EL (cell line): Measurements from ENCODE around the gene NAV2.

Source experiments
- DNase-seq: peaks from one replicate; pipeline ENCODE4 v3.0.0-alpha.2; 2016

Gene NAV2

DNA sequence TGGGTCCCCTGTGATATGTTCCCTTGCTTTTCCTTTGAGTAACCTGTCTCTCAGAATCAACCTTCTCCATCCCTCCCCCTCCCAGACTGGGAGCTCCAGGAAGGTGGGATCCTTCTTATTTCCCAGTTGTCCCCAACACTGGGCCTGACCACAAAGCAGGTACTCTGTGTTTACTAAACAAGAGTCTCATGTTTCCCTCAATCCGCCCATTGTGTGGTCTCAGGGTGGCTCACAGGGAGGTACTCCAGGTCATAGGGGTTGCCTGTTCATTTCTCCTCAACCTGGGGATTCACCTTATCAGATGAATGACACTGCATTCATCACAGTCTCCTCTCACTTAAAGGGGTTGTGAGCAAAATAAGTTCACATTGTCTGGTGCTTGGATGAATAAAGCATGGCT lies 26.4 kb upstream of the NAV2 start:
- DNase-seq, result no peak

DNA sequence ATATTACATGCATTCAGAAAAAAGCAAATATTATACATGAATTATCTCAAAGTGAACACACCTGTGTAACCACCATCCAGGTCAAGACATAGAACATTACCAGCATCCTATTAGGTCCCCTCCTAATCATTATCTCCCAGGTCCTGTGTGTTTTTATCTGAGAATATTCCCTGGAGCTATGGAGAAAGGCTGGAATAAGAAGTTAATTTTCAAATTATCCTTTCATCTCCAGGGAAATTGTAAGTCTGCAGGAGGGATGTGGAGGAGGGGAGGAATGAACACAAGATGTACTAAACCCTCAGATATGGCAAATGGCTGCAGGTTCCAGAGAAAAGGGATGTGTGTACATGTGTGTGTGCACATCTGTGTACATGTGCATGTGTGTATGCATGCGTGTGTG lies 25.2 kb upstream of the NAV2 start:
- DNase-seq, result no peak

DNA sequence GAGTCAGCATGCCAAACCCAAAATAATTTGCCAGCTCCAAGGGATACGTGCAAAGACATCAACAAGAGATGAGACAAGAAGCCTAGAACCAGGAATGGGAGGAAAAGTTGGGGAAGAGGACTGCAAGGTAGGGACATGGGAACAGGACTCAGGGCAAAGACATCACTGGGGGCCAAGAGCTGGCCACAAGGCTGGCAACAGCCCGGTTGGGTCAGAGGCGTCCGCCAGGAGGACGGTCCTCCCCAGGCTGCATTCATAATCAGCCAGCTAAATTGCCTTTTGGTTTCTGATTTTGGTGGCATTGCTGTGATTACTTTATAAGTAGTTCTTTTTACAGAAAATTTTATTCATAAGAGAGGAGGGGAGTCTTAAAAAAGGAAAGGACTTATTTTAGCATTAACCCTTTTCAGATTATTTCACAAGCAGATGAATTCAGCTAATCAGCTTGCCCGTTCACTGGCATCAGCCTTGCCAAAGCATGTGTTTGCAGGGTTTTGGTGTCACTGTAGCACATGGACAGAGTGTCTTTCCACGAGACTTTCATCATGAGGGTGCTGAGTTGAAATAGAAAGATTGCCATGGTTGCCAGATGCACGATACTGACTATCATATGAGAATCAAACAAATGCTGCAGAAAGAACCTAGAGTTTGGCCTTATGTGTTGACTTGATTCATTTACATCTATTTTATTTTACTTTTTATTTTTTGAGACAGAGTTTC lies 23.2 kb upstream of the NAV2 start:
- DNase-seq, result no peak

DNA sequence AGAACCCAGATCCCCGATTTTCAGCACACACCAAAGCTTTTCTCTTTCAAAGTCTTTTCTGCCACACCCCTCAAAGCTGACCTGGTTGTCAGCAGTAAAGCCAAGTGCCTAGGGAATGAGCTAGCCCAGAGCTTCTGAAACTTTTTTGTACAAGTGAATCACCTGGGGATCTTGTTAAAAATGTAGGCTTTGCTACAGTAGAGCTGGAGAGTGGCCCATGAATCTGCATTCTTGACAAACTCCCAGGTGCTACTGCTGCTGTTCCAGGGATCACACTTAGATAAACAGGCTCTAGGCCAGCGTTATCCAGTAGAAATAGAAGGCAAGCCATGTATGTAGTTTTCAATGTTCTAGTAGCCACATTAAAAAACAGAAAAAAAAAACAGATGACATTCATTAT lies 21.8 kb upstream of the NAV2 start:
- no peak for DNase-seq

DNA sequence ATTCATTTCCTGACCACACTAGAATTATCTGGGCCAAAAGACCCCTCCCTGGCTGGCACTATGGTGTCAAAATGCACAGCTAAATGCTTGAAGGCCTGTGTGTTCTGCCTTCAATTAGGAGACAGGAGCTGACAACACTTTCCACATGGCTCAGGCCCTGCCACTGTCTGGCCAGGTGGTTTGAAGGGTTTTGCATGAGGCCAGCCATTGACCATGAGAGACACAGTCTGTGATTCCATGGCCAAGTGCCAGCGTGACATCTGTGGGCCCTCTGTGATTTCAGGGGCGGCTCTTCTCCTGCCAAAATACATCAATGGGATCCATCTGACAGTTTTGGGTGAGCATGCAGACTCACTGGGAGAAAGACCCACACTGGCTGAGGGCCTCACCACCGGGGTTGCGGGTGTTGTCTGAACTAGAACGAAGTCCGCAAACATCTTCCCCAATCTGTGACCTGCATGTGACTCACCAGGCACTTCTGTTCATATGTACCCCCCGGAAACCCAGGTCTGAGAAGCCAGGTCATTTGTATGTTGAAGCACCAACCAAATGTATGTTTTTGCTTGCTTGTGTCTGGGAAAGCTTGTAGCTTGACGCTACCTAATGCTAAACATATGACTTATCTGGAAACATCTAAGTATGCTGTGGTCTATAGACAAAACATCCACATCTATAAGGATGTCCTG lies 20.7 kb upstream of the NAV2 start:
- no peak for DNase-seq

DNA sequence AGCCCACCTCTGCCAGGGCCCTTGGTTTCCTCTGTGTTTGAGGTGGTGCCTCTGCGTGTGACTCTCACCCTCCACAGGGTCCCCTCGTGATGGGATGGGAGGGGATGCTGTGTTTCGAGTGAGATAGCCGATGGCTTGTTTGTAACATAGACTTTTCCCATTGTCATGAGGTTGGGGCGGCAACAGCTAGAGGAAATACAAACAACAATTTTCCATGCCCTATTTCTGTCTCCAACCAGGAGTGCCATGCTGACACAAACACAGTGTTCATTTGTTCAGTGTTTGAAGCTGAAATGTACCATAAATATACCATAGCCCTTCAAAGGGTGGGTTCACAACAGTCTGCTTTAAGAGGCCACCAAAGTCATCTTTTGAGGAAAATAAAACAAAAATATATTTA lies 19.5 kb upstream of the NAV2 start:
- no peak for DNase-seq

DNA sequence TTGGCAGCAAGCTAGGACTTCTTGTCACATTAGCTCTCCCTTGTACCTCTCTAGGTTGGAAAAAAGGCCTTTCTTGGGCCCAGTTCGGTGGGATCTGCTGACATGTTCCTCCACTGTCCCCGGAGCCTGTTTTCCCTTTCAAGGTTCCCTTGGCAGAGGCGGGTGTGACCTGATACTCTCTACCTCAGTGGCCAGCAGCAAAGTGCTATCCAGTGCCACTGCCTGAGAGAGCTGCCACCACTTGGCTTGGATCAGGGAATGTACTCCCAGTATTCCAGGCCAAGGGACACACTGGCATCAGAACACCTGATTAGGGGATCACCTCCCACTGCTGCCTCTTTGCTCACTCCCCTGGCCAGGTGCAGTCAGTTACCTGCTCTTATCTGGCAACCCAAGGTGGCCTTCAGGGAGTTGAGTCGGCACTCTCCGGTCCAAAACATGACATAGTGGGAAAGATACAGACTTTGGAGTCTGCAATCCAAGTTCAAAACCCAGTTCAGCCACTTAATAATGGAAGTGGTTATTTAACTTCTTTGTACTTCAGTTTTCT lies 17.8 kb upstream of the NAV2 start:
- no peak for DNase-seq

DNA sequence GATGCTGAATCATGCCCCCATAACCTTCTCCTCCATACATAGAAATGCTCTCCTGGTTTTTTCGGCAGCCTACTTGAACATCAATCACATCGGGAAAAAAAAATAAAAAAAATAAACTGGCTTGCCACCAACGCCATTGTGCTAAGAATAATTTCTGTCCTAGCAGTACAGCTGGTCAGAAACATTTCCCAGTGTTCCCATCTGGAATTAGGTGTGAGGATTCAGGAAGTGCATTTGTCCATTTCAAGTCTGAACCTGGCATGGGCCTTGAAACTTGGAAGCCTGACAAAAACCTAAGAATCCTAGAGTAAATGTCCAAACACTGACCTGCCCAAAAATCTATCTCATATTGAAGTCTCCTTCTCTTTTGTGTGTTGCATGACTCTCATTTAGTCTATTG lies 16.6 kb upstream of the NAV2 start:
- DNase-seq, result no peak

DNA sequence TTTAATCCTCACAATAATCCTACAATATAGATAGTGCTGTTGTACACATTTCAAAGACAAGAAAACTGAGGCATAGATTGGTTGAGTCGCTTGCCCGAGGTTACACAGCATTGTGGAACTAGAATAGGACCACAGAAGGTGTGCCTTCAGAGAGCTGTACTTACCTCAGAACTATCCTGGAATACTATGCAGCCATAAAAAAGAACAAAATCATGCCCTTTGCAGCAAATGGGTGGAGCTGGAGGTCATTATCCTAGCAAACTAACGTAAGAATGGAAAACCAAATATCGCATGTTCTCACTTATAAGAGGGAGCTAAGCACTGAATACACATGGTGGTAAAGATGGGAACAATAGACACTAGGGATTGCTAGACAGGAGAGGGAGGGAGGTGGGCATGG lies 15.7 kb upstream of the NAV2 start:
- no peak for DNase-seq

DNA sequence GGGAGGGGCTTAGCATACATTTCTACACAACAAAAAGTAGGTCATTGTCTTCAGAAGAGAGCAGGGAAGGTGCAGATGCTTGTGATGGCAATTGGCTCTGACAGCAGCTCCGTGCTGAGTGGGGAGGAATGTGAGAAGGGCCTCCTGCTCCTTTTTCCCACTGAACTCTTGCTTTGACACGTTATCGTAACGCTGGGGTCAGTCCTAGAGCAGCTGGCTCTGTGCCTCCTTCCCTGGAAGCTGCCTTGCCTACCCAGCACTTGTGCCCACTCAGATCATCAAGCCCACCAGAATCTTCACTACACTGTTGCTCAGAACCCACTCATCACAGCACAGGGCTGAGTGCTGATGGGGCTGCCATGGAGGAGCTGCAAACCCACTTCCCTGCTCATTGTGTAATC lies 14.9 kb upstream of the NAV2 start:
- no peak for DNase-seq

DNA sequence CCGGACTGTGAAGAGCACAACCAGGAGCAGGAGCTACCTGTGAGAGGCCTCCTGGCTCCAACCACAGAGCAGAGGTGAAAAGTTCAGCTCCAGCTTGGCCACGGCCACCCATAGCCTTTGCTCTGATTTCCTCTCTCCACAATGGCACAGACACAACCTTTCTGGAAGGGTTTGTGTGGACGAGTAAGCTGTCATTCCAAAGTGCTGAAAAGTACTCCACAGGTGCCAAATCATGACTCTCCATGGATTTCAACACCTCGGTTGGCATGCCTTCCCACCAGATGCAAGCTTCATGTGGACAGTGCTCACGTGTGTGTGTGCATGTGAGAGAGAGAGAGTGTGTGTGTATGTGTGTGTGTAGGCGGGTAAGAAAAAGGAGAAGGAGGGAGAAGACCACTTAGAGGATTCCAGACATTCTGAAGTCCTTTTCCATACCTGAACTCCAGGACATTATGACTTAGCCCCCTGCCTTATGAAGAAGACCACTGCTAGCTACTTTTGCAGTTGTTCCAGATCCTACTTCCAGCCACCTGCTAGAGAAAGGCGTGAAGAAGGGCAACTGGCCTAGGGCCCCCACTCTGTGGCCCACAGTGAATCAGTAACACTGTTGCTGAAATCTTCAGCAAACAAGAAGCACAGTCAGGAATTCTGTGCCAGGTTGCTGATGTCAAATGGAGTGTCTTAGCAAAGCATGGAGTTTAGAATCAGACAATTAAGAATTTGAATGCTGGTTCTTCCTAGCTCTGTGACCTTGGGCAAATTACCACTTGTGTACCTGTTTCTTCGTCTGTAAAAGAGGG lies 13.9 kb upstream of the NAV2 start:
- peak; percentile 31 for DNase-seq

DNA sequence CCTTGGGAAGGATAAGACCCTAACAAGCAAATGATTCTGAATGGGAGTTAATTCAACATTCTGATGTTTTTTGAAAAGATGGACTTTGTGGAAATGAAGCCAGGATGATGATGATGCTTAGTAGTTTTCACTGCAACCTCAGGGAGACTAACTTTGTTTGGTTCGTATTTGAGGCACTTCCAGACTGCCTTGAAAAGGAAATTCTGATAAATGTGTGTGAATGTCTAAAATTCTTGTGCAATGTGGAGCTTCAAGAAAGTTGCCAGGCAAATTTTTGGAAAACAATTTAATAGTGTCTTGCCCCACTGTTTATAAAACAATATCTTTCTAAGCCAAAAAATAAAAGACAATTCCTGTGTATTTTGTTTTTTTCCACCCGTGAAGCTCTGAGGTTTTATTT lies 11.2 kb upstream of the NAV2 start:
- no peak for DNase-seq

DNA sequence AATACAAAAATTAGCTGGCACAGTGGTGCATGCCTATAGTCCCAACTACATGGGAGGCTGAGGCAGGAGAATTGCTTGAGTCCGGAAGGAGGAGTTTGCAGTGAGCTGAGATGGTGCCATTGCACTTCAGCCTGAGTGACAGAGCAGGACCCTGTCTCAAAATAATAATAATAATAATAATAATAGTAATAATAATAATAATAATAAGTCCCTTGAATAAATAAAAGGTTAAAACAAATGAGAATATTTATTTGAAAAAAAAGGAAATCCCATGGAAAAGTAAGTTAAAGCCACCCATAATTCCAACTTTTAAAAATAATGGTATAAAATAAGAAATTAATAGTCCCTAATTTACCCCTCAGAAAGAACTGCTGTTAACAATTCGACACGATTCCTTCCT lies 10.0 kb upstream of the NAV2 start:
- DNase-seq, result no peak

DNA sequence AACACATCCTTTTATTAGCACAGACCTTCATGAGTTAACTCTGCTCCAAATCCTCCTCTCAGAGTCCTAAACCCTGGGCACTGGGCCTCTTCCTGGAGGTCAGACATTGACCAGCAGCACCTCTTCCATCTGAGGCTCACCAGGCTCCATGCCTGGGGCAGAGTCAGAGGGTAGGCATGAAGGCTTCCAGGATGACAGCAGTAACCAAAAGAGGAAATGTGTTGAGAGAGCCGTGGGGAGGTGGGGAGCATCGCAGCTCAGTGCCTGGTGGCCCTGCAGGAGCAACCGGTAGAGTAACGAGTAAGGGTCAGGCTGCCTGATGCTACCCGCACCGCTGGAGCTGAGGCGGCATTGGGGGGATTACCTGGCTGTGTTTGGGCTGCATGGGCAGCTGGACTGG lies 9.4 kb upstream of the NAV2 start:
- peak; percentile 54 for DNase-seq

DNA sequence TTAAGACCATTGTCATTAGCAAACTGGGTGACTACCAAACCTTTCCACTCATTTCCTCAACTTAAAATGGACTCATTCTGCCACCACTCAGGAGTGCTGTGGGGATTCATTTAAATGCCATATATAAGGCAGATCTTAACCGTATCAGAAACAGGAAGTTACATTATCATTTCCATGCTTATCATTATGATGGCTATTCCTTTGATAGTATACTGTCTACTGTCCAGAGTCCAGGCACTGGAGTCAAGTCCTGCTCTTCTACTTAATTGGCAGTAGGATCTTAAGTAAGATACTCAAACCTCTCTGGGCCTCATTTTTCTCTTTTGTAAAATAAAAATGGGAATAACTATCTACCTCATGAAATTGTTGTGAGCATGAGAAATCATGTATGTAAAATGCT lies 8.4 kb upstream of the NAV2 start:
- DNase-seq, result no peak

DNA sequence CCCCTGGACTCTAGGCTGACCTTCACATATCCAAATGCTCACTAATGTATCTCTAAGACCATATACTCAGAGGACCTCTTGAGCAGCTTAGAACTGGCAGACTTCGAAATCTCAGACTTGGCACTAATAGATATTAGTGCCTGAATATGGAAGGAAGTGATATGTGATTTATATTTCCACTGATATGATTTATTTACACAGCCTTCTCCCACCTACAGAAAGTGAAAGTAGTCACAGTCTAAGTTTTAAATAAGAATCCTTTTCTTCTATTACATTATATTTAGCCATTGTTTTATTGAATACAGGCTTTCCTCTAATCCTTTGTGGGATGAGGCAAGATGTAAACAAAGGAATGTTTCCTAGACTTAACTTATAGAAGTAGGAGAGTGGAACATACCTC lies 6.7 kb upstream of the NAV2 start:
- no peak for DNase-seq

DNA sequence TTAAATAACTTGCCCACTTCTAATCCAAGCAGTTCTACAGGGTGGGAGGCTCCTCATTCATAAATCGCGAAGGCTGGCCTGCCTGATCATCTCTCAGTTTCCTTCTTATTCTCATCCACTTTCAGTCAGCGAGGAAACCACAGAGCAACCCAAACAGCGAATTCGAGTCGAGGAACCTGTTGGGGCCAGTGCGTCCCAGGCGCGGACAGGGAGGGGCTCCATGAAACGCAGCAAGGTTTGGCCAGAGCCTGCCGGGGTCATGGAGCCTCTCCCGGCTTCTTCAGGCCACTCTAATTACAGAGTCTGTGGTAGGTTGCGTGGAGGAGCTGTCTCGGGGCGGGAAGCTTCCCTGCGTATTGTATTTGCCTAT lies 741 bp upstream of the NAV2 start:
- no peak for DNase-seq

DNA sequence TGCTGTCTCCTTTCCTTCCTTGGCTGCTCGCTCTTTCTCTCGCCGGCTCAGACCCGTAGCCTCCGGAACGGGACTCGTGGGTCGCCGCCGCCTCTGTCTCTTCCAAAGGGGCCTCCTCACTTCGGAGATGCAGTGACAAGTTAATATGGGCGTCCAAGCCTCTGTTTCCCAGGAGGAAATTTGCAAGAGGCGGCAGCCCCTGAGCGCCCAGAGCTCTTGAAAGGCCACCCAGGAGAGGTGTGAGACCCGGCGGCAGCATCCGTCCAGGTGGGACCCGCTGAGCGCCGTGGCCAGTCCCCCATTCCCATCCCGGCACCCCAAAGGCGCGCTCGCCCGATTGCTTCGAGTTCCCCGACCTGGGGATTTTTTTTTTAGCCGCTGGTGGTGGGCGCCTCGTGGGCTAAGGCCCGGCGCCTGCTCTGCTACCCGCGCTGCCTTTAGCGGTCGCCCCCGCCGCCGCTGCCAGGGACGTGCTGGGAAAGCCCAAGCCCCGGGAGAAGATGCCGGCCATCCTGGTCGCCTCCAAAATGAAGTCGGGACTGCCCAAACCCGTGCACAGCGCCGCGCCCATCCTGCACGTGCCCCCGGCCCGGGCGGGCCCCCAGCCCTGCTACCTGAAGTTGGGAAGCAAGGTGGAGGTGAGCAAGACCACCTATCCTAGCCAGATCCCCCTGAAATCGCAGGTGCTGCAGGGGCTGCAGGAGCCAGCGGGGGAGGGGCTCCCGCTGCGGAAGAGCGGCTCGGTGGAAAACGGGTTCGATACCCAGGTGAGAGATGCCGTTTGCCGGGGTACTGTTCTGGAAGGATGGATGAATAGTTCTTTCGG lies 772 bp downstream of the NAV2 start:
- peak; percentile 16 for DNase-seq

DNA sequence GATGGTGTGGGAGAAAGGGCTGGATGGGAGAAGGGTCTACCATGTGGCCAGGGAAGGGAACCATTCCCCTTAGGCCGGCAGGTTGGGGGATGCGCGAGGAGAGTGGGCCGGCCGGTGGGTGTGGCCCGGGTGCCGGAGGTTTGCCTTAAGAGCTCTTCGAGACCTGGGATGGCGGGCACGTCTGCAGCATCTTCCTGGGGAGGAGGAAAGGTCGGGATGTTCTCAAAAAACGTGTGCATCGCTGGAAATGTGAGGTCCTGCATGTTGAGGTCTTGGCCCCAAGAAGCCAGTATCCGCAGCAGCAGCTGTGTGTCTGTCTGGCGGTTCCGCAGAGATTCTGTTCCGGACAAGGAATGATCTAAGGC lies 1.4 kb downstream of the NAV2 start:
- peak; percentile 53 for DNase-seq

DNA sequence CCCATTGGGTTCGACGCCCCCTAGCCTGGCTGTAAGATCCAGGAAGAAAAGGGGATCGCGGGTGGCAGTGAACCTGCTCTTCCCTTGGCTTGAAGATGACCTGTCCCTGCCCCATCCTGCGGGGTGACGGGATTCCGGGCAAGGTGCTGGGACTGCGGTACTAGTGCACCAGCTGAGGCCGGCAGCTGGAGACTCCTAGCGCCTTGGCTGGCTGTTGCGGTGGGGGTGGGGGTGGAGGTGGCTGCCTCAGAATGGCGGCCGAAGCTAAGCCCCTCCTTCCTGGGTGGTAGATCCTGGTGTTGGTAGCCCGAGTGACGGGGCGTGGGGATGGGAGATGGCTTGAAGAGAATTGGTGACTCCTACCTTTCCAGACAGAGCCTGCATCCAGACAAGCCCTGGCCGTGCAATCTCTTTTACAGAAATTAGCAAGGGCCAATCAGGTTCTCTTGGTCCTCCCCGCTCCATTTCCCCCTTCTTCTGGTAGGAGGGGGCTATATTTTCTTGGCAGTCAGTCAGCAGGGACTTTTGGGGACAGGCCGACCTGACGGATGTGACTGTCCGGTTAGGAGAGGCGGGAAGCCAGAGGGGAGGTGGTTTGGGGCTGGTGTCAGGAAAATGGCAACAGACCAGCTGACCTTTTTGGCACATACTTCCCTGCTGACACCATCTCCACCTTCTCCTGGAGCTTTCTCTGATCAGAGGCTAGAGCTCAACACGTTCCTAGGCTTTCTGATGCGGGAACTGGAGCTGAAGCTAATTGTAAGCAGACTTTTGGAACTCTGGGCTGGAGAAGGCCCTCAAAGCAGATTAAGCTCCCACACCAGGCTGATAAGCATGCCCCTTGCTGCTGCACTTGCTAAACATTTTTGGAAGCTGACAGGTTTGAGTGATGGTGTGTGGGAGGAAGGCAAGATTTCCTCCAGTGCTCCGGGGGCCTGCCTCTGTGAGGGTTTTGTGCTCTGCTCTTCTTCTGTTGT lies 2.0 kb downstream of the NAV2 start:
- peak; percentile 89 for DNase-seq

DNA sequence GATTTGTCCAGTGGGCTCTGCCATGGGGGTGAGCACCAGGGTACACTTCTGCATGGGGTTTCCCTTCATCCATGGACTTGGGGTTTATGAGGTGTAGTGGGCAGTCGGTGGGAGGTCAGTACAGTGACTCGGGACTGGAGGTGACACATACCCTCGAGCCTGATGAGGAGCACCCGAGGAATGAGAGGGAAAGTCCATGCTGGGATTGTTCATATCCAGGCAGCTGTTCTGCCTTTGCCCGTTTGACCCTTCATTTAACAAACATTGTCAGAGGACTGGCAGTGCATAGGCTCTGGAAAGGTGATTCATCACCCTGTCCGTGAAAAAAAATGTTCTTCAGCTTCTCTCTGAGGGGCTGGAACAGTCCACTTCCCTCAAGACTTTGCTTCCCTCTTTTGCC lies 2.7 kb downstream of the NAV2 start:
- peak; percentile 98 for DNase-seq

DNA sequence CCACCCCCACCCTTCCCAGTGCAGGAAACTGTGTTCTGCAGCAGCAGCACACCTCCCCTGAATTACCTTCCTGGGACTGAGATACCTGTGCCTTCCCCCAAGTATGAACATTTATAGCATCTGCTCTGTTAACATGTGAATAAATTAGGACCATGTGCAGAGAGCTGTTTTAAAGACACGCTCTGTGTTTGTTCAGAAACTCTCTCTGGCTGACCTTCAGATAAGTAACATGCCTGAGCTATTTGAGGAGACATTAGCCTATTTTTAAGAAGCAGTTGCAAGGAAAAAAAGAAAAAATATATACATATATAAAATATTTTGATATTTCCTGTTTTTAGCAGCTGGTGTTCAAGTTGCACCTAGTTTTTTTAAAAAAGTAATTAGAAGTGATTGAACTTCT lies 5.4 kb downstream of the NAV2 start:
- no peak for DNase-seq
